SH-SY5Y (cell line): ENCODE results near the gene STX19.

Experiments
- GATA2 ChIP-seq: IDR thresholded peaks from 2 replicates; pipeline ENCODE4 v1.6.1; 2011; ENCODE audit warnings: mild to moderate bottlenecking, low read depth, low read length
- GATA3 ChIP-seq: IDR thresholded peaks from 2 replicates; pipeline ENCODE4 v1.6.1; 2011; ENCODE audit warnings: low read depth, mild to moderate bottlenecking, low read length, moderate library complexity

GRCh38 chr3:94062513-94063404, 34.4 kb upstream of the STX19 start, which contains the start of the genes DHFR2 and NSUN3:
- TF ChIP-seq GATA2: no peak
- TF ChIP-seq GATA3: no peak
